Measurements from ENCODE around the gene FLACC1. TPM values are rescaled to one million over a fixed set of nuclear protein-coding genes. Genes with fewer than 3 reads are reported as not detected.

FLACC1 gene
- total RNA-seq, 1 donor from 2014 or later = 0.54 TPM

DNA sequence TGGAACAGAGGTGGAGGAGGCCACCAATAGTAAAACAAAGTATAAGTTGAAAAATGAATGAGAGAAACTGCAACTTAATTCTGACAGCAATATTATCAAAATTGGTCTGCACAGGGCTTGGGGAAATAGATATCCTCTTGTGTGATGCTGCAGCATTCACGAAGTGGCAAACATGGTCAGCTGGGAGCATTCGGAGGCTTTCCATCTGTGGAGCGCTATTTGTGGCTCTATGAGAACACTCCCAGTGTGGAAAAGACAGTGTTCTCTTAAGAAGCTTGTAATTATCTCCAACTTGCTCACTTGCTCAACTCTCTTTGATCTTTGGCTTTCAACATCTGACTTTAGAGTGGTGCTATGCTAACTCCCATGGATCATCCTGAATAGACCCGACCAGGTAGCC lies 3.1 kb upstream of the FLACC1 start:
- no peaks in the 10 kb centered on the region for H3K36me3 ChIP-seq (ENCODE audit: control insufficient read depth, insufficient read depth, low read length)
- TF ChIP-seq, protein P1, sequence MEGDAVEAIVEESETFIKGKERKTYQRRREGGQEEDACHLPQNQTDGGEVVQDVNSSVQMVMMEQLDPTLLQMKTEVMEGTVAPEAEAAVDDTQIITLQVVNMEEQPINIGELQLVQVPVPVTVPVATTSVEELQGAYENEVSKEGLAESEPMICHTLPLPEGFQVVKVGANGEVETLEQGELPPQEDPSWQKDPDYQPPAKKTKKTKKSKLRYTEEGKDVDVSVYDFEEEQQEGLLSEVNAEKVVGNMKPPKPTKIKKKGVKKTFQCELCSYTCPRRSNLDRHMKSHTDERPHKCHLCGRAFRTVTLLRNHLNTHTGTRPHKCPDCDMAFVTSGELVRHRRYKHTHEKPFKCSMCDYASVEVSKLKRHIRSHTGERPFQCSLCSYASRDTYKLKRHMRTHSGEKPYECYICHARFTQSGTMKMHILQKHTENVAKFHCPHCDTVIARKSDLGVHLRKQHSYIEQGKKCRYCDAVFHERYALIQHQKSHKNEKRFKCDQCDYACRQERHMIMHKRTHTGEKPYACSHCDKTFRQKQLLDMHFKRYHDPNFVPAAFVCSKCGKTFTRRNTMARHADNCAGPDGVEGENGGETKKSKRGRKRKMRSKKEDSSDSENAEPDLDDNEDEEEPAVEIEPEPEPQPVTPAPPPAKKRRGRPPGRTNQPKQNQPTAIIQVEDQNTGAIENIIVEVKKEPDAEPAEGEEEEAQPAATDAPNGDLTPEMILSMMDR (IDR thresholded peaks at IDR 0.05; ENCODE audit: insufficient read depth, low read length, poor library complexity, severe bottlenecking) = no peak
- no peaks in the 10 kb centered on the region for H3K27me3 ChIP-seq (ENCODE audit: control insufficient read depth, insufficient read depth, low read length)
- no peak overlapping the region for H3K4me3 ChIP-seq (ENCODE audit: low read depth, low read length)
- no peak for DNase-seq (ENCODE audit: low read depth)

DNA sequence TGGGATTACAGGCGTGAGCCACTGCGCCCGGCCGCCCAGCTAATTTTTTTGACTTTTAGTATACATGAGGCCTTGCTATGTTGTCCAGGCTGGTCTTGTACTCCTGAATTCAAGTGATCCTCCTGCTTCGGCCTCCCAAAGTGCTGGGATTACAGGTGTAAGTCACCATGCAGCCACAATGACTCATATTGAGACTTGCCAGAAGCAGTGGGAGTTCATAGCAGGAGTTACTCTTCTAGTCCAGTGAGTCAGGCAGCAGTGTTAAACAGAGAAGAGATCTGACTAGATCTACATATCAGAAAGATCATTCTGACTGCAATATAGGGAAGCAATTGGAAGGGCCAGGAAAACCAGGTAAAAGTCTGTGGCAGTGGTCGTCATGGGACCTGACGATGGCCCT lies 1.5 kb upstream of the FLACC1 start:
- Histone ChIP-seq H3K36me3 (ENCODE audit: control insufficient read depth, insufficient read depth, low read length) (no peaks in the 10 kb centered on the region), H3K27me3 (ENCODE audit: control insufficient read depth, insufficient read depth, low read length) (no peaks in the 10 kb centered on the region), H3K4me3 (ENCODE audit: low read depth, low read length) (no peak overlapping the region)
- no peak for DNase-seq (ENCODE audit: low read depth)
- TF ChIP-seq, protein P1 (IDR thresholded peaks at IDR 0.05; ENCODE audit: insufficient read depth, low read length, poor library complexity, severe bottlenecking) = no peak

DNA sequence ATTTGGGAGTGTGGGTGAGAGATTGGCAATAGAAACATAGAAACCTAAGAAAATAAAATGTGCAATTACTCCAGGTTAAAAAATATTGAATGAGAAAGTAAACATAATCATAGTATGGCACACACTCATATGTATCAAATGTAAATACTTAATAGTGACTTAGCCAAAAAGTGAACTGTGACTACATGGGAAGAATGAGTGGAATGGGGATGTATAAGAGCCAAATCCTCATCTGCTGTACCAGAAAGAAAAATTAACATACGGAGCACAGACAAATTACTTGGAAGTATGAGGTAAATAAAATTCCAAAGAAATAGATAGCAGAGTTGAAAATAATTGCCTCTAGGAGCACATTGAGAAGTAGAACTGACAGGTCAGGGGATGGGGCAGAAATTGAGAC lies 4.0 kb downstream of the FLACC1 start:
- DNase-seq (ENCODE audit: low read depth) = no peak
- H3K27me3 ChIP-seq (ENCODE audit: control insufficient read depth, insufficient read depth, low read length) = no peaks in the 10 kb centered on the region
- TF ChIP-seq, protein P1 (IDR thresholded peaks at IDR 0.05; ENCODE audit: insufficient read depth, low read length, poor library complexity, severe bottlenecking) = no peak
- H3K36me3 ChIP-seq (ENCODE audit: control insufficient read depth, insufficient read depth, low read length) = no peaks in the 10 kb centered on the region
- no peak overlapping the region for H3K4me3 ChIP-seq (ENCODE audit: low read depth, low read length)

DNA sequence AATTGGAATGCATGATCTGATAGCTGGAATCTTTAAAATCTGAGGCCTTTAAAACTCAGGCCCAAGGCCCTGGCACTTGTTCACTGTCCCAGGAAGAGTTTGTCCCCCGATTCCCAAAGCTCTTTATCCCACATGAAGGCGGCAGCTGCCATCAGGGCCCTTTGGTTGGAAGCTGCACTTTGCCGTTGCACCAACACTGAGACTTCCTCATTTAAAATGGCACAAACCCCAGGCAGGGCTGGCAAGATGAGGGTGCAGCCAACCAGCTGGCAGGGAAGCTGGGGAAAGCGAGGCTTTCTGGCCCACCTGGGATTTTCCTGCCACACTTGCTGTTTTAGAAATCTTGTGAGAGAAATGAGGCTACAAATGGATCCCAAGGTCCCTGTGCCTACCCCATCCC lies 6.3 kb downstream of the FLACC1 start:
- no peak overlapping the region for H3K4me3 ChIP-seq (ENCODE audit: low read depth, low read length)

DNA sequence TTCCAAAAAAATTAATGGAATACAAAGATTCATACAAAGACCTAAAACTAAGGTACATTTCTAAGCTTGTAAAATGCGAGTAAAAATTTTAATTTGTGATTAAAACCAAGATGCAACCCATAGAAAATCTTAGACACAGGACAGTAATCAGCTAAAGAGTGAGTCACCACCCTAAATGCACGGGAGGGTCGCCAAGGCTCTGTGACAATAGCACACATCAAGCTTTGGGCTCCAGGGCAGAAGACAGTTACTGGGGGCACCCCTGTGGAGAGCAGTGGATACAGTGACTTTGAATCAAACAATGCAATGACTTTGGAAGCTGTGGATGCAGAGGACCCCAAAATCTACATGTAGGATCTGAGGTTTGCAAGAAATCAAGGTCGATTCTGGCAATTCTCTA lies 7.5 kb downstream of the FLACC1 start:
- TF ChIP-seq, protein P1 (IDR thresholded peaks at IDR 0.05; ENCODE audit: insufficient read depth, low read length, poor library complexity, severe bottlenecking) = no peak
- no peak overlapping the region for H3K4me3 ChIP-seq (ENCODE audit: low read depth, low read length)
- H3K36me3 ChIP-seq (ENCODE audit: control insufficient read depth, insufficient read depth, low read length) = no peaks in the 10 kb centered on the region
- H3K27me3 ChIP-seq (ENCODE audit: control insufficient read depth, insufficient read depth, low read length) = no peaks in the 10 kb centered on the region
- no peak for DNase-seq (ENCODE audit: low read depth)

More for the DNA sequence above, 6.3 kb downstream of the FLACC1 start:
- H3K27me3 ChIP-seq (ENCODE audit: control insufficient read depth, insufficient read depth, low read length) = no peaks in the 10 kb centered on the region
- TF ChIP-seq, protein P1 (IDR thresholded peaks at IDR 0.05; ENCODE audit: insufficient read depth, low read length, poor library complexity, severe bottlenecking) = no peak
- H3K36me3 ChIP-seq (ENCODE audit: control insufficient read depth, insufficient read depth, low read length) = no peaks in the 10 kb centered on the region
- DNase-seq (ENCODE audit: low read depth) = no peak

DNA sequence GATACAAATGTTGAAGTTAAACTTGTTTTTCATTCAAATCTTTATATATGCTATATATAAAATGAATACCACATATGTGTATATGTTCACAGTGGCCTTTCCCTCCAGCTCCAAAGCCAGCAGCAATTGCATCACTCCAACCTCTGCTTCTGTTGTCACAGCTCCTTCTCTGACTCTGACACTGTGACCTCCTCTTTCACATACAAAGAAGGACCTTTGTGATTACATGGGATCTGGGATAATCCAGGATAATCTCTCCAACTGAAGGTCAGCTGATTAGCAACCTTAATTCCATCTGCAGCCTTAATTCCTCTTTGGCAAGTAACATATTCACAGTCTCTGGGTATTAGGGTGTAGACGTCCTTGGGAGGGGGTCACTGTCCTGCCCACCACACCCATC lies 8.4 kb downstream of the FLACC1 start:
- TF ChIP-seq, protein P1 (IDR thresholded peaks at IDR 0.05; ENCODE audit: insufficient read depth, low read length, poor library complexity, severe bottlenecking) = no peak
- Histone ChIP-seq H3K4me3 (ENCODE audit: low read depth, low read length) (no peak overlapping the region), H3K27me3 (ENCODE audit: control insufficient read depth, insufficient read depth, low read length) (no peaks in the 10 kb centered on the region), H3K36me3 (ENCODE audit: control insufficient read depth, insufficient read depth, low read length) (no peaks in the 10 kb centered on the region)
- DNase-seq (ENCODE audit: low read depth) = no peak
